GM19397 (cell line): ENCODE measurements around the gene AMER2.
"Not testable (repeated sequence)": the region's sequence is repeated elsewhere in the genome, so short reads cannot be mapped to it uniquely, and the experiment has no call there.

Experiments
- ATAC-seq: cut with Tn5 transposase; IDR thresholded peaks from one replicate; pipeline ENCODE4 v1.9.1; 2021; ENCODE audit warnings: mild to moderate bottlenecking, moderate library complexity; ENCODE audit not compliant: unreplicated experiment

The AMER2 gene

GRCh38 chr13:25186187-25186586 is 14.1 kb upstream of the AMER2 start:
- ATAC-seq: no peak

- ATAC-seq: peak; percentile 17
Measured at GRCh38 chr13:25181597-25181996, 9.5 kb upstream of the AMER2 start.

DNA sequence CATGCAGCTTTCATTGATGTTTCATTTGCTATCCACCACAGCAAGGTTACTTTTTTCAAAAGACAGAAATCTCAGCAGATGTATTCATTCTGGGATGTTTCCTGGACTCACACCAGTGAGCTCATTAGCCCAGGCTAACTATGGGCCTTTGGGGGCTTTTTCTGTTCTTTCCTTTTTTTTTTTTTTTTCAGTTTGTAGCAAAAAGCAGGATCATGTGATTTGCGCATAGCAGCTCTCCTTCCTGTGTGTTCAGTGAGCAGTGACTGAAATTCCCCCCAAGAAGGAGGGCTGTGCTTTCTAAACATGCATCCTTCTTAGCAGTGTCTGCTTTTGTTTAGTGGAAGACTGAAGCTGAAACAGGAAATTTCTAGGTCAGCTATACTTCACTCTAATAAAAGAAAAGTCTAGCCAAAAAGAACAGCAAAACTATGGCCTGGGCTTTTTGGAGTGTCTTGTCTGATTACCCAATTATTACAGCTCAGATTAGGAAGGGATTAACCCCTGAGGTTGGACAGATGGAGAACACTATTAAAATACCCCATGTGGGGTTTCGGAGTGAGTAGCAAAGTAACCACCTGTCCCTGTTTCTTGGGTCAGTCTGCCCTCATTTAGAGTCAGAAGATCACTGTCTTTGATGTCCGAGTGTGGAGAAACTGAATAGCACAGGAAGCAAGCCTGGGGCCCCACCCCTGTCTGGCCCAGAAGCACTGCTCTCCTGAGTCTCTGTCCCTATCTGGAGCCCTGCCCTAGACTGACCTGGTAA is 8.9 kb upstream of the AMER2 start:
- ATAC-seq: peak; percentile 69

- ATAC-seq: no peak
Measured at GRCh38 chr13:25179832-25180774, 8.0 kb upstream of the AMER2 start.

GRCh38 chr13:25179011-25179410 is 6.9 kb upstream of the AMER2 start:
- ATAC-seq: no peak

DNA sequence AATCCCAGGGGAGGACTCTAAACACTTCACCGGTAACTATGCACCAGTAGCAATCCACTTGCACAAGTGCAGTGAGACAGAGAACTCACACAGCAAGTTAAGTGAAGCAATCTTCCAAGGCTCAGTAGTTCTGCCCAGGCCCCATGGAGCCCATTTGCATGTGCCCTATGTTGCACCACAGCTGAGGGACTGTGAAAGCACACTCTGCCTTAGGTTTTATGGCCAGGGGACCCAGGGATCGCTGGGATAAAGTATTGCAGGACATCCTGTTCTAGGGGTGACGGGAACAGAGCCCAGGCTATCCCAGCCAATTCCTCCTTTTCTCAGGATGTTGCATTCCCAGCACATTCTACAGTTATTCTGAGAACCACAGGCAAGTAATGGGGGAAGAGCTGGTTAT is 6.0 kb upstream of the AMER2 start:
- no peak for ATAC-seq

DNA sequence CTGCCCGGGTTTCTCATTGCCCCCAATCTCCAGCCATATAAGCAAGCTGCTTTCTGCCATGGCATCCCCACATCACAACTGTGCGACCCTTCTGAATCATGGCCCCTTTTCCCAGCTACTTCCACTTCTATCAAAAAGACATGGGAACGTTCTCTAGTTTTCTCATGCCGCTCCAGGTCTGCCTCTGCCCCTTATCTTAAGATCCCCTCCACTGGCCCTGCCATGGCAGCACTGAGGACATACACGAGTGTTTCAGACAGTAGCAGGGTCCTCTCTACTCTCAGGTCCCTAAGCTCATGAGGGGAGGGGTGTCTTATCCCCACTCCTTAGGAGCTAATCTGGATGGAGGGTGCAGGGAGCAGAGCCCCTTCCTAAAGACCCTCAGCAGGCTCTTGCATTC is 5.5 kb upstream of the AMER2 start:
- ATAC-seq: no peak

GRCh38 chr13:25177012-25177411 is 4.9 kb upstream of the AMER2 start:
- no peak for ATAC-seq

GRCh38 chr13:25175431-25175830 is 3.3 kb upstream of the AMER2 start:
- no peak for ATAC-seq

DNA sequence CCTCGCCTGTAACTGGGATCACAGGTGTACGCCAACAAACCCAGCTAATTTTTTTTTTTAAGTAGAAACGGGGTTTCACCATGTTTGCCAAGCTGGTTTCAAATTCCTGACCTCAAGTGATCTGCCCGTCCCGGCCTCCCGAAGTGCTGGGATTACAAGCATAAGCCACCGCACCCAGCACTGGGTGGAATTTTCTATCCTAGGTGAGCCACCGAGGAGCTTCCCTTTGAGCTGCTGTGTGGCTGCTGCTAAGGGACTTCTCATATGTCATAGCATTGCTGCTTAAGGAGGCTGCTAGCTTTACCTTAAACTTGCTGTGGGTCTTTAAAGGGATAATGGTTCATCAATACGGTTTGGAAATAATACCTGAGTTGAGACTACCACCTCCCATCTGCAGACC is 2.9 kb upstream of the AMER2 start:
- ATAC-seq: no peak

DNA sequence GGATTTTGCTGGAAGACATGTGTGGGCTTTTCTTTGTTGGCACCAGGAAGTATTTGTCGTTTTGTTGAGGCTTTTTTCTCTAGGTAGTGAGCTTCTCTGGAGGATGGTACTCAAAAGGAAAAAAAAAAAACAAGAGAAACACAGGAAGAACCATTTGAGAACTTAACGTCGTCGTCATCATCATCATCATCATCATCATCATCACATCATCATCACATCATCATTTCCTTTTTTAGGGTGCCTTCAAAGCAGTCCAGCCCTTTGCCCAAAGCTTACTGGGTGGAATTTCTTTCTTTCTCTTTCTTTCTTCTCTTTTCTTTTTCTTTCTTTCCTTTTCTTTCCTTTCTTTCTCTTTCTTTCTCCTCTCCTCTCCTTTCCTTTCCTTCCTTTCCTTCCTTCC is 2.2 kb upstream of the AMER2 start:
- no peak for ATAC-seq

- ATAC-seq: no peak
Measured at GRCh38 chr13:25172303-25172630, 179 bp upstream of the AMER2 start.

DNA sequence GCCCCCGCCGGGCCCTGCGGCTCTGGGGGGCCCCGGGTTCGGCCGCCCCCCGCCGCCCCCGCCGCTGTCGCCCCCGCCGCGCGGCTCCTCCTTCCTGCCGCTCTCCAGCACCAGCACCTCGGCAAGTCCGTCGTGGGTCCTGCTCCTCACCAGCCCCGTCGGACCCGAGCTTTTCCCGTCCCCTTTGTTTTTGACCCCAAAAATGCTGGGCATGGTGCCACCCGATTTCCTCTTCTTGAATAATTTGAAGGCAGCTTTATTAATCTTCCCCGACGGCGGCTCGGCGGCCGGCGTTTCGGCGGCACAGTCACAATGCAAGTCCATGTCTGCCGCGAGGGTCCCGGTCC is 945 bp downstream of the AMER2 start:
- ATAC-seq: no peak

GRCh38 chr13:25170554-25171111 is 1.5 kb downstream of the AMER2 start:
- ATAC-seq: no peak

DNA sequence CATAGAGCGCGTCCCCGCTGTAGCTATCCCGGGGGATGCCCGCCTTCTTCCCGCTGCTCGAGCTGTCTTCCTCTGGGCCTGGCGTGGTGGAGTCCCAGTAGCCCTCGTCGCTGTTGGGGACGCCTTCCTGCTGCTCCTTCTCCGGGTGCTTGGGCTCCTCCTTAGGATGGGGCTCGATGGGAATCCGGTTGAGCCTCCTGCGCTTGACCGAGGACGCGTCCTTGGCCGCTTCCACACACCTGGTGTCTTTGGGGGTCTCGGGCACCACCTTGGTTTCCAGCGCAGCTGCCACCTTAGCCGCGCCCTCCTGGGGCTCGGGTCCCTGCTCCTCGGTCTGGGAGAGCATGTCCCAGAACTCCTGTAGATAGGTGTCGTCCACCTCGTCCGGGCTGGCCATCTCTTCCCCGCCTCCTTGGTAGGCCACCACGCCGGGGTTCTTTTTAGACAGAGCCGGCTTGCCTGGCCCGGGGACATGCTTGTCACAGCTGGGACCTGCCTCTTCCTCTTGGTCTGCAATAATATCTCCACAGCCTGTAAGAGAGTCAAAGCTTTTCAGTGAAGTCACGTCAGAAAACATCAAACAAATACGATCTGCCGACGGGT is 2.0 kb downstream of the AMER2 start:
- ATAC-seq: no peak

DNA sequence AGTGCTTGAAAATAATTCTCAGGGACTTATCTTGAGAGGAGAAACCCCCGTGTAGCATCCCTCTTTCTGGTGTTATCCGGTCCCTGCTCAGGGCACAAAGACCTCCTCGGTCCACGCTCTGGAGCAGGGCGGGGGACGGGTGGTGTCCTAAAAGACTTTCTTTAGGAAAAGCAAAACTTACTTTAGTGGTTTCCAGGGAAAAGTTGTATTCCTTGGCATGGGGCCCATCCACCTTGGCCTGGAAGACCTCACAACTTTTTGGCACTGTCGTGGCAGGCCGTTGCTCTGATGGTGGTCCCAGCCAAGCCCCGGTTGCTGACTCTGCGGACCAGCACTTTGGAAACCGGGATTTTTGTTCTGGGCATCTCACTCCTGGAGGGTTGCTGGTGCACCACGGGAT is 2.7 kb downstream of the AMER2 start:
- ATAC-seq: no peak

DNA sequence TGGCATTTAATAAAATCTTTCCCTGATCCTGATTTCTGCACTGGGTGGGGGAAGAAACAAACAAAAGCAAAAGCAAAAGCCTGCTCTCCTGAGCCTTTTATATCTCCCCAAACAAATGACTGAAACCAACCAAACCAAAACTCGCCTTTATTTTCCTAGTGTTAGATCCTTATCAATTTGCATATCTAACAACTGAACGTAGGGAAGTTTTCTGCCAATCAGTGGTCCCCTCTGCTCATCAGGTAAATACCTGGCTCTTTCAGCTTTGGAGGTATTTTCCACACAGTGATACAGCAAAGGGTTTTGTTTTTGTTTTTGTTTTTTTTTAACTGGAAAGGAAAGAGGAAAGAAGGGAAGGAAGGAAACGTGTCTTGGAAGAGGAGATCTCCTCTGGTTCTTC is 3.3 kb downstream of the AMER2 start:
- ATAC-seq: no peak

DNA sequence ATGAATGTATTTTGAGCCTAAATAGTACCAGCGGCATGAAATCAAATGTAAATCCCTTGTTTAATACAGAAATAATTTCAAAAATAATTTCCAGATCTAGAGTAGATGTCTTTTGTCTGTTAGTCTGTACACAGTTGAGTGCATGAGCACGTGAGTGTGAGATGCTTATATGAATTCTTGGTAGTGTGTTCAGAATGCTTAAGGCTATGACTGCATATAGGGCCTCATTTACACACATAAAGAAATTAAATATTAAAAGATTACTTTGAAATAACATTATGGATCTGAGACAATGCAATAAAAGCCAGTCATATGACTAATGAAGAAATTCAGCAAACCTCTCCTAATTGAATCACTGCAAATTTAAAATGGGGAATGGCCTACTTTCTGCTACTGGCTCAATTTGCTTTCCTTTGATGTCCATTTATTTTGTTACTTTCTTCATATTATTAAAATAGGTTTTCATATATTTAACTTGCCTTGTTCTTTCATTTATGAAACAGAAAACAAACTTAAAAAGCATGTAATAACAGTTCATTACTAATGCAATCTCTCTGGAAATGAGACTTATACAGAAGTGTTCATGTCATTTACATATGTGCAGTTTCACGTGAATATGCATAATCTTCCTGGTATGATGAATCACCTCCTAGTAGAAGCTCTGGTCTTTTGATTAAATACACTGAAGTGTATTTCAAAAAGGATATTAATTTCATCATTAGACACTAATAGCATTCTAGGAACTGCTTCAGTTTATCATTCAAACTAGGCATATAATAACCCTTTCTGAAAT is 4.5 kb downstream of the AMER2 start:
- ATAC-seq: no peak

GRCh38 chr13:25166306-25166705 is 5.8 kb downstream of the AMER2 start:
- ATAC-seq: no peak

GRCh38 chr13:25165663-25166062 is 6.4 kb downstream of the AMER2 start:
- ATAC-seq: no peak

DNA sequence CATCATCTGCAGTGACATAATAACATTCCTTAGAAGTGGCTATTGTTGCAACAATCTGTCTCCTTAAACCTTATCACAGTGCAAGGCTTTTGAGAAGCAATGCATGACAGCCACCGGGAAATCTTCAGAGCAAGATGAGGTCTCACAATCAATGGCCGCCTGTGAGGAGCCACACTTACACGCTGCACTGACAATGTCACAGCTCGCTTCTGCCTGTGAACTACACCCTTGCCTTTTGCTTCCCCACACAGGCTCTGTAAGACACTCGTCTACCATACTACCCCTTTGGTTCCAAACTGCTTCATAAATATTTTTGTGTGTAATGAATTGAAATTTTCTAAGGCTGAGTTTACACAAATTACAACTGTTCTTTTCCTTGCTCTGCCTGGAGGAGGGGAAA is 6.9 kb downstream of the AMER2 start:
- ATAC-seq: not testable (repeated sequence)
